ENCODE results near the gene EPB41L2. TPM values are rescaled to one million over a fixed set of nuclear protein-coding genes. Genes with fewer than 3 reads are reported as not detected.

The EPB41L2 gene
- total RNA-seq (10 to 100 TPM; 18.4 to 24.3 TPM), polyA plus RNA-seq (1 to 10 TPM; 3.3 to 7.0 TPM)

DNA sequence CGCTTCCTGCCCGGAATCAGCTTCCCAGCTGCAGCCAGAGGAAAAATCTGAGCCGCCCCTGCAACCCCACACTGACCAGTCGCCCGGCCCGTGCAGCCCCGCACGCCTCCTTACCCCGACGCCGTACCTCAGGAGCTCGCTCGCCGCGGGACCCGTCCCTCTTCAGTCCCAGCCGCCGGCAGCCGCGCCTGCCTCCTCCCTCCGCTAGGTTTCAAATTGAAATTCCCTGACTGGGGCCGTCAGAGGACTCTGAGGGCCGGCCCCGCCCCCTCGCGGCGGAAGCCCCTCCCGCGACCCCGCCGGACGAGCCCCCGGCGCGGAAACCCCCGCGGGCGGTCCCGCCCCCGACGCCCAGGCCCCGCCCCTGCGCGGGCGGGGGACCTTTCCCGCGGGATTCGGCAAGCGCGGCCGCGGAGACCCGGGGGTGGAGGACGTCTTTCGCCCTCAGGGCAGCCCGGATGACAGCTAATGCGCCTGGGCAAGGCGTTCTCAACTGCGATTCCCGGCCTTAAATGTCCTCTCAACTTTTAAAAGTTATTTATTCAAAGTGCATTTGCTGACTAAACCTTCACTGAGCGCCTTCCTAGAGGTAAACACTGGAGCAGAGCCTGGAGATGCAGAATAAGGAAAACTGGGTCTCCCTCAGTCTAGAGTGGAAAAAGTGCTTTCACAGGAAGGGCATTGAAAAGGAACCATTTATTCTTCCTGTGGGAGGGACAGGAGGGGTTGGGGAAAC lies at the start of gene EPB41L2:
Gene EPB41L2 (minus strand): TSS at position 218 of the 736 bp plus-strand sequence. CDS start 106,760 bp downstream, outside the sequence.
- peak within 1 kb of the TSS; percentile 38 for H3K27ac ChIP-seq (ENCODE audit: low read depth, low read length)
- H3K36me3 ChIP-seq (ENCODE audit: insufficient read depth, low read length): no peaks in the 10 kb centered on the region
- no peaks in the 10 kb centered on the region for H3K27me3 ChIP-seq (ENCODE audit: insufficient read depth, low read length)
- POLR2A ChIA-PET (ENCODE audit: partially characterized antibody): interaction anchor here (1.9 kb wide), 1 partner anchor 565 kb away, joined by 7 read pairs; the partner anchor contains the start of gene MED23
- H3K4me3 ChIP-seq (ENCODE audit: low read length in 2 of 2): peak within 1 kb of the TSS; percentile 54 to 59
- peak; percentile 76 to 81 (median 78) for DNase-seq
- peak within 1 kb of the TSS; percentile 12 to 92 (median 81) for H3K27ac Mint-ChIP-seq
- intact Hi-C loops (cut with micrococcal nuclease): loop anchor here (2.0 to 5.0 kb wide), 4 partner anchors 54 to 566 kb away; partner anchors contain the start of genes AKAP7 and MED23
- peaks cover 0 to 5% (median 0%) of the 10 kb centered on the region in 8 donors for H3K9me3 Mint-ChIP-seq
- H3K4me3 Mint-ChIP-seq: peak within 1 kb of the TSS; percentile 82 to 88 (median 86)
- H3K36me3 Mint-ChIP-seq: peaks cover 0 to 2% of the 10 kb centered on the region in 2 donors
- H3K27me3 Mint-ChIP-seq: no peaks in the 10 kb centered on the region
- no peaks in the 10 kb centered on the region for H3K9me3 ChIP-seq (ENCODE audit: control insufficient read depth in 1 of 2, low read length in 2 of 2)
- peaks cover 15% of the 10 kb centered on the region for H3K4me1 ChIP-seq (ENCODE audit: insufficient read depth, low read length)
- H3K4me1 Mint-ChIP-seq: peaks cover 18 to 36% (median 25%) of the 10 kb centered on the region in 4 donors
- CTCF ChIA-PET (ENCODE audit: partially characterized antibody): interaction anchor here (0.9 to 1.9 kb wide), 3 partner anchors 54 to 470 kb away, joined by 3 to 4 read pairs (median 3); no protein-coding TSS in a partner anchor

DNA sequence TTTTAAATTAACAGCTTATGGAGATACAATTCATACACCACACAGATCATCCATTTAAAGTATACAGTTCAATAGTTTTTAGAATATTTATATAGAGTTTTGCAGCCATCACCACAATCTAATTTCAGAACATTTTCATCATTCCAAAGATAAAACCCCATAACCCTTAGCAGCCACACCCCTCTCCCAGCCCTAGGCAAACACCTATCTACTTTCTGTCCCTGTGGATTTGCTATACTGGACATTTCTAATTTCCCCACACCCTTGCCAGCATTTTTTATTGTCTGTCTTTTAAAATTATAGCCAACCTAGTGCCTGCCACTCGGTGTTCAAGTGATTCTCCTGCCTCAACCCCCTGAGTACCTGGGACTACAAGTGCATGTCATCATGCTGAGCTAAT lies 49.2 kb upstream of the EPB41L2 start:
- Mint-ChIP-seq H3K4me3 (no peak overlapping the region), H3K27ac (no peak overlapping the region), H3K36me3 (no peaks in the 10 kb centered on the region), H3K27me3 (peaks cover 0 to 5% of the 10 kb centered on the region in 2 donors), H3K4me1 (no peaks in the 10 kb centered on the region), H3K9me3 (no peaks in the 10 kb centered on the region)
- Histone ChIP-seq H3K4me1 (ENCODE audit: insufficient read depth, low read length) (no peaks in the 10 kb centered on the region), H3K4me3 (ENCODE audit: low read length in 2 of 2) (no peak overlapping the region), H3K36me3 (ENCODE audit: insufficient read depth, low read length) (no peaks in the 10 kb centered on the region), H3K27me3 (ENCODE audit: insufficient read depth, low read length) (no peaks in the 10 kb centered on the region), H3K9me3 (ENCODE audit: control insufficient read depth in 1 of 2, low read length in 2 of 2) (no peaks in the 10 kb centered on the region), H3K27ac (ENCODE audit: low read depth, low read length) (no peak overlapping the region)
- ChIA-PET CTCF (ENCODE audit: partially characterized antibody) (interaction anchor here (14.8 kb wide), 1 partner anchor 224 kb away, joined by 213 read pairs; no protein-coding TSS in a partner anchor), POLR2A (ENCODE audit: partially characterized antibody) (no interaction called here)
- DNase-seq: no peak
- intact Hi-C loops (cut with micrococcal nuclease): loop anchor here (10.0 kb wide), 1 partner anchor 787 kb away; no protein-coding TSS in a partner anchor

DNA sequence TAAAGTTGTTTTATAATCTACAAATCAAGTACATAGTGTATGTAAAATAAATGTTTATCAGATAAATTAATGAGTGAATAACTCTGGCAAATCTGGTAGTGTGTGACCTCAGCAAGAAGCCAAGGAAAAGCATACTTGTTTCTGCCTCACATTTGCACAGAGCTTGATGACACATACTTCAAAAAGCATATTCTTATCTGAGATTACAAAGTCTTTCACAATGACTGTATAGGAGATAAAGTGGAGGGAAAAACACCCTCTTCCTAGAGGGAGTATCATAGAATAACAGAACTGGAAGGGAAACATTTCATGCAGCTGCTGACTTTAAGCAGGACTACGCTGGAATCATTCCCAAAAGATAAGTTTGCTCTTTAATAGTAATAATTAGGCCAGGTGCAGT lies 44.1 kb upstream of the EPB41L2 start:
- Histone ChIP-seq H3K4me3 (ENCODE audit: low read length in 2 of 2) (no peak overlapping the region), H3K27me3 (ENCODE audit: insufficient read depth, low read length) (no peaks in the 10 kb centered on the region), H3K9me3 (ENCODE audit: control insufficient read depth in 1 of 2, low read length in 2 of 2) (no peaks in the 10 kb centered on the region), H3K36me3 (ENCODE audit: insufficient read depth, low read length) (no peaks in the 10 kb centered on the region), H3K4me1 (ENCODE audit: insufficient read depth, low read length) (no peaks in the 10 kb centered on the region), H3K27ac (ENCODE audit: low read depth, low read length) (no peak overlapping the region)
- Mint-ChIP-seq H3K4me1 (no peaks in the 10 kb centered on the region), H3K27me3 (peaks cover 1 to 6% of the 10 kb centered on the region in 2 donors), H3K4me3 (no peak overlapping the region), H3K36me3 (no peaks in the 10 kb centered on the region), H3K27ac (no peak overlapping the region), H3K9me3 (no peaks in the 10 kb centered on the region)
- intact Hi-C loops (cut with micrococcal nuclease): no loop called here
- POLR2A ChIA-PET (ENCODE audit: partially characterized antibody): no interaction called here
- CTCF ChIA-PET (ENCODE audit: partially characterized antibody): no interaction called here
- no peak for DNase-seq

GRCh38 chr6:131103901-131104300 lies 40.9 kb upstream of the EPB41L2 start:
- H3K27ac Mint-ChIP-seq: no peak overlapping the region
- peaks cover 3% of the 10 kb centered on the region in 2 donors for H3K27me3 Mint-ChIP-seq
- H3K36me3 ChIP-seq (ENCODE audit: insufficient read depth, low read length): no peaks in the 10 kb centered on the region
- no peaks in the 10 kb centered on the region for H3K4me1 Mint-ChIP-seq
- ChIA-PET POLR2A (ENCODE audit: partially characterized antibody) (no interaction called here), CTCF (ENCODE audit: partially characterized antibody) (no interaction called here)
- H3K4me3 ChIP-seq (ENCODE audit: low read length in 2 of 2): no peak overlapping the region
- intact Hi-C loops (cut with micrococcal nuclease): no loop called here
- H3K27ac ChIP-seq (ENCODE audit: low read depth, low read length): no peak overlapping the region
- H3K9me3 ChIP-seq (ENCODE audit: control insufficient read depth in 1 of 2, low read length in 2 of 2): no peaks in the 10 kb centered on the region
- H3K36me3 Mint-ChIP-seq: no peaks in the 10 kb centered on the region
- no peak overlapping the region for H3K4me3 Mint-ChIP-seq
- no peak for DNase-seq
- no peaks in the 10 kb centered on the region for H3K27me3 ChIP-seq (ENCODE audit: insufficient read depth, low read length)
- peaks cover 0 to 6% (median 0%) of the 10 kb centered on the region in 8 donors for H3K9me3 Mint-ChIP-seq
- H3K4me1 ChIP-seq (ENCODE audit: insufficient read depth, low read length): no peaks in the 10 kb centered on the region

DNA sequence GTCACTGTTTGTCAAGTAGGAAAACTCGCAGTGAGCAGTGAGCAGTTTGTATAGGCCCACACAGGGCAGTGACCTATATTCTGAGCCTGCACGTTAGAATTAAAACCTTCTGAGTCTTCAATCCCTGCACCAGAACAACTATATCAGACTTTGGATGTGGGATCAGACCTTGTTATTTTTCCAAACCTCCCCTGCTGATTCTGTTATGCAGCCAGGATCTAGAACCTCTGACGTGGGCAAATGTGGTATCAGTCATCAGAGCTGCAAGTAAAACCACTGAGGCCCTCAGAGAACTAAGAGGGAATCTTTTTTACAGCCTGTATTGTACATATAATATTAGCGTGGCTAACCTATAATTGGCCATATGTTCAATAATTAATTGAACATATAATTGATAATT lies 40.3 kb upstream of the EPB41L2 start:
- Mint-ChIP-seq H3K36me3 (no peaks in the 10 kb centered on the region), H3K4me3 (no peak overlapping the region), H3K9me3 (peaks cover 0 to 6% (median 0%) of the 10 kb centered on the region in 8 donors), H3K27ac (no peak overlapping the region), H3K27me3 (peaks cover 3% of the 10 kb centered on the region in 2 donors), H3K4me1 (no peaks in the 10 kb centered on the region)
- H3K27me3 ChIP-seq (ENCODE audit: insufficient read depth, low read length): no peaks in the 10 kb centered on the region
- CTCF ChIA-PET (ENCODE audit: partially characterized antibody): no interaction called here
- no peaks in the 10 kb centered on the region for H3K4me1 ChIP-seq (ENCODE audit: insufficient read depth, low read length)
- intact Hi-C loops (cut with micrococcal nuclease): no loop called here
- no peak for DNase-seq
- H3K36me3 ChIP-seq (ENCODE audit: insufficient read depth, low read length): no peaks in the 10 kb centered on the region
- H3K27ac ChIP-seq (ENCODE audit: low read depth, low read length): no peak overlapping the region
- H3K9me3 ChIP-seq (ENCODE audit: control insufficient read depth in 1 of 2, low read length in 2 of 2): no peaks in the 10 kb centered on the region
- H3K4me3 ChIP-seq (ENCODE audit: low read length in 2 of 2): no peak overlapping the region
- POLR2A ChIA-PET (ENCODE audit: partially characterized antibody): no interaction called here

- intact Hi-C loops (cut with micrococcal nuclease): no loop called here
- Histone ChIP-seq H3K4me1 (ENCODE audit: insufficient read depth, low read length) (no peaks in the 10 kb centered on the region), H3K36me3 (ENCODE audit: insufficient read depth, low read length) (no peaks in the 10 kb centered on the region), H3K4me3 (ENCODE audit: low read length in 2 of 2) (no peak overlapping the region), H3K27ac (ENCODE audit: low read depth, low read length) (no peak overlapping the region), H3K27me3 (ENCODE audit: insufficient read depth, low read length) (no peaks in the 10 kb centered on the region), H3K9me3 (ENCODE audit: control insufficient read depth in 1 of 2, low read length in 2 of 2) (no peaks in the 10 kb centered on the region)
- Mint-ChIP-seq H3K4me1 (no peaks in the 10 kb centered on the region), H3K27ac (no peak overlapping the region), H3K4me3 (no peak overlapping the region), H3K27me3 (peaks cover 2 to 3% of the 10 kb centered on the region in 2 donors), H3K36me3 (no peaks in the 10 kb centered on the region), H3K9me3 (peaks cover 0 to 6% (median 0%) of the 10 kb centered on the region in 8 donors)
- POLR2A ChIA-PET (ENCODE audit: partially characterized antibody): no interaction called here
- no peak for DNase-seq
- CTCF ChIA-PET (ENCODE audit: partially characterized antibody): no interaction called here
Observed at GRCh38 chr6:131101911-131102680, 39.1 kb upstream of the EPB41L2 start.

DNA sequence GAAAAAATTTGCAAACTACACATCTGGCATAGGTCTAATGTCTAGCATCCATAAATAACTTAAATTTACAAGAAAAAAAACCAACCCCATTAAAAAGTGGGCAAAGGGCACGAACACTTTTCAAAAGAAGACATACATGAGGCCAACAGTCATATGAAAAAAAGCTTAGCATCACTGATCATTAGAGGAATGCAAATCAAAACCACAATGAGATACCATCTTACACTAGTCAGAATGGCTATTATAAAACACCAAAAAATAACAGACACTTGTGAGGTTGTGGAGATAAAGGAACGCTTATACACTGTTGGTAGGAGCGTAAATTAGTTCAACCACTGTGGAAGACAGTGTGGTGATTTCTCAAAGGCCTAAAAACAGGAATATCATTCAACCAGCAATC lies 33.7 kb upstream of the EPB41L2 start:
- H3K27ac Mint-ChIP-seq: no peak overlapping the region
- ChIA-PET POLR2A (ENCODE audit: partially characterized antibody) (no interaction called here), CTCF (ENCODE audit: partially characterized antibody) (no interaction called here)
- H3K4me1 Mint-ChIP-seq: no peaks in the 10 kb centered on the region
- no peak overlapping the region for H3K4me3 Mint-ChIP-seq
- H3K9me3 Mint-ChIP-seq: peaks cover 0 to 7% (median 4%) of the 10 kb centered on the region in 8 donors
- DNase-seq: no peak
- intact Hi-C loops (cut with micrococcal nuclease): no loop called here
- peaks cover 0 to 6% of the 10 kb centered on the region in 2 donors for H3K27me3 Mint-ChIP-seq
- no peaks in the 10 kb centered on the region for H3K9me3 ChIP-seq (ENCODE audit: control insufficient read depth in 1 of 2, low read length in 2 of 2)
- no peaks in the 10 kb centered on the region for H3K4me1 ChIP-seq (ENCODE audit: insufficient read depth, low read length)
- no peak overlapping the region for H3K27ac ChIP-seq (ENCODE audit: low read depth, low read length)
- no peaks in the 10 kb centered on the region for H3K36me3 ChIP-seq (ENCODE audit: insufficient read depth, low read length)
- H3K36me3 Mint-ChIP-seq: no peaks in the 10 kb centered on the region
- H3K4me3 ChIP-seq (ENCODE audit: low read length in 2 of 2): no peak overlapping the region
- no peaks in the 10 kb centered on the region for H3K27me3 ChIP-seq (ENCODE audit: insufficient read depth, low read length)

All from CD4-positive, alpha-beta memory T cell (primary cell).